ENCODE results near the gene FBXO17. TPM values are rescaled to one million over a fixed set of nuclear protein-coding genes. Genes with fewer than 3 reads are reported as not detected.
A peak's percentile ranks its signal among the peaks of the same experiment; 100 is the strongest.

The FBXO17 gene
- total RNA-seq, 2 experiments from 2014 or later: not detected

DNA sequence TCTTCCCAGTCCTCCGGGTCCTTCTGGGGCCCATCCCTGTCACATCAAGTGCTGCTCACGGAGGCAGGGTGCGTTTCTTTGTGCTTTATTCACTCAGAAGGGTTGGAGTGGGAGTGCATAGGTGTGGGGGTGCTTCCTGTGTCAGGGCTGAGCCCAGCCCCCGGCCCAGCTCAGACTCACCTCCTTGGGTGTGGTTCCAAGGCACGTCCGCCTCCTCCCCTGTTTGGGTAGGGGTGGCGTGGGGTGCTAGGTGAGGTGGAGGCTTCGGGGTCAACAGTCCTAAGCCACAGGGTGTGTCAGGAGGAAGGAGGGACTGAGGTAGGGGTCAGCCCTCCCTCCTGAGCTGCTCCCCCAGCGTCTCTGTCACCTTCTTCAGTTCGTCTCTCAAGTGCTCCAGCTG, 66.6 kb downstream of the FBXO17 start:
- no peaks in the 10 kb centered on the region for H3K27me3 Mint-ChIP-seq
- no peak overlapping the region for H3K27ac Mint-ChIP-seq
- CTCF ChIA-PET: no interaction called here
- H3K4me3 Mint-ChIP-seq: no peak overlapping the region
- DNase-seq: no peak
- POLR2A ChIA-PET: no interaction called here
- peaks cover 33% of the 10 kb centered on the region for H3K36me3 Mint-ChIP-seq
- no peaks in the 10 kb centered on the region for H3K9me3 Mint-ChIP-seq
- intact Hi-C loops (cut with micrococcal nuclease): no loop called here
- peaks cover 12% of the 10 kb centered on the region for H3K4me1 Mint-ChIP-seq (ENCODE audit: low read depth)

DNA sequence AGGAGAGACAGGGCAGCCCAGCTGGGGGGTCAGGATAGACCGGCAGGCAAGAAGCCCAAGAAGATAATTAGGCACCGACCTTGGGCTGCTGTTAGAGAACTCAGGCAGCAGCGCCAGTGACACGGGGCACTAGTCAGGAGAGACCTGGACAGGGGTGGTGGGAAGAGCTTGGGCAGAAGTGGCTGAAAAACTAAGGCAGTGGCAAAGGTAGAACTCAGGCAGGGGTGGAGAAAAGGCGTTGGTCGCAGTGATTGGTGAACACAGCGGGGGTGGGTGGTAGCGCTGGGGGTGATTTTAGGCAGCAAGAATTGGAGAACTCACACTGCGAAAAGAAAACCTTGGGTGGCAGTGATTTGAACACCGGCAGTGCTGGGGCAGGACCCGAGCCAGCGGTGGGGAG, 67.9 kb downstream of the FBXO17 start:
- intact Hi-C loops (cut with micrococcal nuclease): no loop called here
- Mint-ChIP-seq H3K27ac (no peak overlapping the region), H3K4me1 (ENCODE audit: low read depth) (peaks cover 12% of the 10 kb centered on the region), H3K9me3 (no peaks in the 10 kb centered on the region), H3K4me3 (no peak overlapping the region), H3K36me3 (peaks cover 36% of the 10 kb centered on the region), H3K27me3 (no peaks in the 10 kb centered on the region)
- no peak for DNase-seq
- ChIA-PET POLR2A (no interaction called here), CTCF (interaction anchor here (1.0 to 1.4 kb wide), 2 partner anchors 11 to 23 kb away, joined by 4 read pairs; partner anchors contain the start of genes MRPS12 and SARS2)

DNA sequence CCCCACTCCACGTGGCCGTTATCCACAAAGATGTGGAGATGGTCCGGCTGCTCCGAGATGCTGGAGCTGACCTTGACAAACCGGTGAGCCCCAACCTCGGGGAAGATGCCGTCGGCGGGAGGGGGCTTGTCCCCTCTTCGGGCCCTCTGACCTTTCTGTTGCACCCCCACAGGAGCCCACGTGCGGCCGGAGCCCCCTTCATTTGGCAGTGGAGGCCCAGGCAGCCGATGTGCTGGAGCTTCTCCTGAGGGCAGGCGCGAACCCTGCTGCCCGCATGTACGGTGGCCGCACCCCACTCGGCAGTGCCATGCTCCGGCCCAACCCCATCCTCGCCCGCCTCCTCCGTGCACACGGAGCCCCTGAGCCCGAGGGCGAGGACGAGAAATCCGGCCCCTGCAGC, 68.3 kb downstream of the FBXO17 start:
- POLR2A ChIA-PET: interaction anchor here (1.0 kb wide), 1 partner anchor 23 kb away, joined by 3 read pairs; the partner anchor contains the start of genes MRPS12 and SARS2
- no peak overlapping the region for H3K27ac Mint-ChIP-seq
- H3K4me3 Mint-ChIP-seq: no peak overlapping the region
- CTCF ChIA-PET: interaction anchor here (1.0 to 1.4 kb wide), 2 partner anchors 12 to 23 kb away, joined by 4 read pairs; partner anchors contain the start of genes MRPS12 and SARS2
- H3K27me3 Mint-ChIP-seq: no peaks in the 10 kb centered on the region
- H3K36me3 Mint-ChIP-seq: peaks cover 36% of the 10 kb centered on the region
- DNase-seq: no peak
- no peaks in the 10 kb centered on the region for H3K9me3 Mint-ChIP-seq
- intact Hi-C loops (cut with micrococcal nuclease): no loop called here
- peaks cover 9% of the 10 kb centered on the region for H3K4me1 Mint-ChIP-seq (ENCODE audit: low read depth)

DNA sequence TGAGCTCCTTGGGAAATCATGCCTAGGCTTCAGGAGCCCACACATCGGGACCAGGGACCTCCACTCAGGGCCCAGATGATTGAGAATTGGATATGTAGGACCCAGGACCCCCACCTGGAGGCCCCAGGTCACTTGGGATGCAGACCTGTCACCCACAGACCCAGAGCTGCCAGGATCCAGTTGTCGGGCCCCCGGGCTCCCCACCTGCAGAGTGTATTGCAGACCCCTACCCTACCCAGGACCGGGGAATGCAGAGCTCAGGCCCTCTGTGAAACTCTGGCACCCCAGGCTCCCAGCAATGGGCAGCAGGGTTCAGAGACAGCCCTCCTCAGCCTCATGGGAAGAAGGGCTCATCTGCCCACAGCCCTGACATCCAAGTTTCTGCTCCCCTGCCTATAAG, 69.9 kb downstream of the FBXO17 start:
- Mint-ChIP-seq H3K27ac (no peak overlapping the region), H3K36me3 (peaks cover 40% of the 10 kb centered on the region), H3K4me3 (no peak overlapping the region), H3K27me3 (no peaks in the 10 kb centered on the region), H3K4me1 (ENCODE audit: low read depth) (peaks cover 20% of the 10 kb centered on the region), H3K9me3 (no peaks in the 10 kb centered on the region)
- no peak for DNase-seq
- intact Hi-C loops (cut with micrococcal nuclease): no loop called here
- ChIA-PET CTCF (interaction anchor here (1.2 kb wide), 1 partner anchor 18 kb away, joined by 6 read pairs; no protein-coding TSS in a partner anchor), POLR2A (interaction anchor here (0.7 kb wide), 1 partner anchor 136 kb away, joined by 3 read pairs; no protein-coding TSS in a partner anchor)

DNA sequence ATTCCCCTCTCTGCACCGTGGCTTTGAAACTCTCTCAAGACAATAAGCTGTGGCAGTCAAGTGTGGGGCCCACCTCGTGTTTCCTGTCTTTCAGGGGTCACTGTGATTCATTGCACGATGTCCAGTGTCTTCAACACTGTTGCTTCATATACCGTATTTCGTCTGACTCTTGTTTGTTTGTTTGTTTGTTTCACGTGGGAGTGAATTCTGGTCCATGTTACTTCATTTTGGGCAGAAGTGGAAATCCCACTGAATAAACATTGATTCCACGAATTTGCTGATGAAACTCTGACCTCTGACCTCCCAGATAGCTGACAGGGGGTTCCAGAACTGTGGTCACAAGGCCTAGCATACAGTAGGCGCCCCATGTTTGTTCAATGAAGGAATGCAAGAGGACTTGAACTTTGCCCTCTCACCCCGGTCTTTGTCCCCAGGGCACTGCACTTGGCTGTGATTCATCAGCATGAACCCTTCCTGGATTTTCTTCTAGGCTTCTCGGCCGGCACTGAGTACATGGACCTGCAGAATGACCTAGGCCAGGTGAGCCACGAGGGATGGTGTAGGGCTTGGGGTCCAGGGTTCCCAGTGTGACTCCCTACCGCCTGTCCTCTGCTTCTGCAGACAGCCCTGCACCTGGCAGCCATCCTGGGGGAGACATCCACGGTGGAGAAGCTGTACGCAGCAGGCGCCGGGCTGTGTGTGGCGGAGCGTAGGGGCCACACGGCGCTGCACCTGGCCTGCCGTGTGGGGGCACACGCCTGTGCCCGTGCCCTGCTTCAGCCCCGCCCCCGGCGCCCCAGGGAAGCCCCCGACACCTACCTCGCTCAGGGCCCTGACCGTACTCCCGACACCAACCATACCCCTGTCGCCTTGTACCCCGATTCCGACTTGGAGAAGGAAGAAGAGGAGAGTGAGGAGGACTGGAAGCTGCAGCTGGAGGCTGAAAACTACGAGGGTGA, 70.7 kb downstream of the FBXO17 start:
- H3K4me3 Mint-ChIP-seq: no peak overlapping the region
- CTCF ChIA-PET: interaction anchor here (1.2 kb wide), 1 partner anchor 18 kb away, joined by 6 read pairs; no protein-coding TSS in a partner anchor
- H3K9me3 Mint-ChIP-seq: no peaks in the 10 kb centered on the region
- H3K27me3 Mint-ChIP-seq: no peaks in the 10 kb centered on the region
- intact Hi-C loops (cut with micrococcal nuclease): no loop called here
- H3K4me1 Mint-ChIP-seq (ENCODE audit: low read depth): peaks cover 20% of the 10 kb centered on the region
- POLR2A ChIA-PET: no interaction called here
- H3K27ac Mint-ChIP-seq: peak overlapping the region; percentile 49
- peaks cover 40% of the 10 kb centered on the region for H3K36me3 Mint-ChIP-seq
- DNase-seq: no peak

DNA sequence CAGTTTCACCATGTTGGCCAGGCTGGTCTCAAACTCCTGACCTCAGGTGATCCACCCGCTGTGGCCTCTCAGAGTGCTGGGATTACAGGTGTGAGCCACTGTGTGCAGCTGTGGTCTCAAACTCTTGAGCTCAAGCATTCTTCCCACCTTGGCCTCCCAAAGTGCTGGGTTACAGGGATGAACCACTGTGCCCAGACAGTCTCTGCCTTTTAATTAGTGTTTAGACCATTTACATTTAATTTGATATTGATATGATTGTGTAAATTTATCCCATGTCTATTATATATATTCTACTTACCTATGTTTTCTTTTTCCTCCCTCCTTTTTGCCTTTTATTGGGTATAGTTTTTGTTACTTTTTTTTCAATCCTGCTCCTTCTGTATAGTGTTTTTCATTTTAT, 73.9 kb downstream of the FBXO17 start:
- Mint-ChIP-seq H3K4me3 (peak overlapping the region; percentile 35), H3K4me1 (ENCODE audit: low read depth) (peaks cover 33% of the 10 kb centered on the region), H3K36me3 (peaks cover 20% of the 10 kb centered on the region), H3K27ac (no peak overlapping the region), H3K9me3 (no peaks in the 10 kb centered on the region), H3K27me3 (no peaks in the 10 kb centered on the region)
- POLR2A ChIA-PET: no interaction called here
- CTCF ChIA-PET: interaction anchor here (2.0 to 3.9 kb wide), 3 partner anchors 14 to 499 kb away, joined by 9 to 56 read pairs (median 30); partner anchors contain the start of genes FAM98C, MRPS12 and SARS2
- no peak for DNase-seq
- intact Hi-C loops (cut with micrococcal nuclease): no loop called here

DNA sequence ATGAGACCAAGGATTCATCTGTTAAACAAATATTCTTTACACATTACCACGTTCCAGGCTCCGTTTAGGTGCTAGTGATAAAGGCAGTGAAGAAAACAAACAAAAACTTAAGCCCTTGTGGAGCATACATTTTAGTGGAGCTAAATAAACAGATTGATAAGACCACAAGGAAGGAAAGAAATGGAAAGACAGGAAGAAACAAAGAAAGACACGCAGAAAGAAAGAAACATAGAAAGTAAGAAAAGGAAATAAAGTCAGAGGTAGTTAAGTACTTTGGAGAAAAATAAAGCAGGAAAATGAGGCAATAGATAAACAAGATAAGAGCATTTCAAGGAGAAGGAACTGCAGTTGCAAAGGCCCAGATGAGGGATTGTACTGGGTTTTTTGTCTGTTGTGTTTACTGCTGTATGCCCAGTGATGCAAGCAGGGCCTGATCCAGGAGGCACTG, 74.8 kb downstream of the FBXO17 start:
- H3K4me1 Mint-ChIP-seq (ENCODE audit: low read depth): peaks cover 33% of the 10 kb centered on the region
- H3K4me3 Mint-ChIP-seq: peak overlapping the region; percentile 95
- POLR2A ChIA-PET: interaction anchor here (0.6 to 1.6 kb wide), 9 partner anchors 13 to 241 kb away, joined by 3 to 6 read pairs (median 3); partner anchors contain the start of genes MRPS12, RINL and SARS2
- H3K27ac Mint-ChIP-seq: no peak overlapping the region
- peaks cover 17% of the 10 kb centered on the region for H3K36me3 Mint-ChIP-seq
- H3K27me3 Mint-ChIP-seq: no peaks in the 10 kb centered on the region
- intact Hi-C loops (cut with micrococcal nuclease): no loop called here
- no peak for DNase-seq
- no peaks in the 10 kb centered on the region for H3K9me3 Mint-ChIP-seq
- CTCF ChIA-PET: interaction anchor here (0.9 to 3.9 kb wide), 8 partner anchors 13 to 573 kb away, joined by 3 to 56 read pairs (median 8); partner anchors contain the start of genes FAM98C, MRPS12 and SARS2

DNA sequence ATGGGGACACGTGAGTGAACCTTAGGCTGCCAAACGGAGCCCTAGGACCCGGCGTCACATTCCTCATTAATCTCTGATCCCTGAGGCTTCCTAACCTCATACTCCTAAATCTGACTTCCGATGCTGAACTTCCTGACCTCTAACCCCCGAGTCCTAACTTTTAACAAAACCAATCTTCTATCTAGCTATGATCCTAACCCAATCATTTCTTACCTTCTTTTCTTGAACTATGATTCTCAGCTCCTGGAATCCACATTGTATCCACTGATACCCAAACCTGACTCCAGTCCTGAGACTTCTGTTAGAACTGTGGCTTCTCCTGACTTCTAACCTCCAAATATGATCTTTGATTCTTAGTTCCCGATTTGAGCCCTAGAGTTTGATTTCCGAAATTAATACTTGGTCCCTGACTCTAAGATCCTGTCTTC, 75.3 kb downstream of the FBXO17 start:
- Mint-ChIP-seq H3K36me3 (peaks cover 15% of the 10 kb centered on the region), H3K27ac (peak overlapping the region; percentile 87), H3K27me3 (no peaks in the 10 kb centered on the region), H3K4me1 (ENCODE audit: low read depth) (peaks cover 33% of the 10 kb centered on the region), H3K4me3 (peak overlapping the region; percentile 95), H3K9me3 (no peaks in the 10 kb centered on the region)
- intact Hi-C loops (cut with micrococcal nuclease): no loop called here
- CTCF ChIA-PET: interaction anchor here (0.7 to 3.9 kb wide), 9 partner anchors 13 to 574 kb away, joined by 3 to 56 read pairs (median 7); partner anchors contain the start of genes FAM98C, MRPS12 and SARS2
- DNase-seq: no peak
- POLR2A ChIA-PET: interaction anchor here (0.8 to 1.6 kb wide), 9 partner anchors 14 to 241 kb away, joined by 3 to 6 read pairs (median 3); partner anchors contain the start of genes MRPS12, RINL and SARS2

DNA sequence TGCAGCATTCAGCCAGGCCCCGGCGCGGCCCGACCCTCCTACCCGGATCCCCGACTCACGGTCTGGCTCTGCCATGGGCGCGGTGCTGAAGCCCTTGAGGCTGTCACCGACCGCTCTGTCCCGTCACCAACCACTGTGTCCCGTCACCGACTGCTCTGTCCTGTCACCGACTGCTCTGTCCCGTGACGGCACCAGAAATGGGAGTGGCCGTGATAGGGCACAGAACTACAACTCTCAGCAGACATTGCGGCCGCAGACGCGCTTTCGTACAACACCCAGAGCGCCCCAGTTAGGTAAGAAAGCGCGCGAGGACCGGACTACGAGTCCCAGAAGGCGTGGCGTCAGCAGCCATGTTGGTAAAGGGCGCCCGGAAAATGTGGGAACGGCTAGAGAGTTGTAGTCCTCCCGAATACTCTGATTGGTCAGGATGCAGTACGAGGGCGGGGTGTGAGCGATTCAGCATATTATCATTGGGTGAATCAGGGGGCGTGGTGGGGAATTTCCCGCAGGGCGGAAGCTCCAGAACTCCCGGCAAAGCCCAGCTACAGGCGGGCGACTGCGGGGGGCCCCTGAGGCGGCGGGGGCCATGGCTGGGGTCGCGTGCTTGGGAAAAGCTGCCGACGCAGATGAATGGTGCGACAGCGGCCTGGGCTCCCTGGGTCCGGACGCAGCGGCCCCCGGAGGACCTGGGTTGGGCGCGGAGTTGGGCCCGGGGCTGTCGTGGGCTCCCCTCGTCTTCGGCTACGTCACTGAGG, 75.9 kb downstream of the FBXO17 start, which contains the start of the genes NFKBIB and SIRT2:
NFKBIB (plus strand) TSS at position 523 of the 755 bp plus-strand sequence; CDS start at position 587, 64 bp downstream.
SIRT2 (minus strand) TSS at position 172 of the 755 bp plus-strand sequence; CDS start at position 75, 97 bp downstream.
- Mint-ChIP-seq H3K36me3 (peaks cover 13% of the 10 kb centered on the region), H3K9me3 (no peaks in the 10 kb centered on the region), H3K27ac (peak within 1 kb of the TSS; percentile 87), H3K4me1 (ENCODE audit: low read depth) (peaks cover 33% of the 10 kb centered on the region), H3K27me3 (no peaks in the 10 kb centered on the region), H3K4me3 (peak within 1 kb of the TSS; percentile 95)
- DNase-seq: peak; percentile 100
- POLR2A ChIA-PET: interaction anchor here (0.9 to 1.6 kb wide), 7 partner anchors 14 to 240 kb away, joined by 3 to 6 read pairs (median 4); partner anchors contain the start of genes MRPS12, RINL and SARS2
- intact Hi-C loops (cut with micrococcal nuclease): loop anchor here (1.0 to 2.0 kb wide), 3 partner anchors 31 to 69 kb away; partner anchors contain the start of genes ECH1, MRPS12 and SARS2
- CTCF ChIA-PET: interaction anchor here (0.7 to 3.9 kb wide), 8 partner anchors 12 to 574 kb away, joined by 3 to 56 read pairs (median 6); partner anchors contain the start of genes FAM98C, MRPS12 and SARS2

DNA sequence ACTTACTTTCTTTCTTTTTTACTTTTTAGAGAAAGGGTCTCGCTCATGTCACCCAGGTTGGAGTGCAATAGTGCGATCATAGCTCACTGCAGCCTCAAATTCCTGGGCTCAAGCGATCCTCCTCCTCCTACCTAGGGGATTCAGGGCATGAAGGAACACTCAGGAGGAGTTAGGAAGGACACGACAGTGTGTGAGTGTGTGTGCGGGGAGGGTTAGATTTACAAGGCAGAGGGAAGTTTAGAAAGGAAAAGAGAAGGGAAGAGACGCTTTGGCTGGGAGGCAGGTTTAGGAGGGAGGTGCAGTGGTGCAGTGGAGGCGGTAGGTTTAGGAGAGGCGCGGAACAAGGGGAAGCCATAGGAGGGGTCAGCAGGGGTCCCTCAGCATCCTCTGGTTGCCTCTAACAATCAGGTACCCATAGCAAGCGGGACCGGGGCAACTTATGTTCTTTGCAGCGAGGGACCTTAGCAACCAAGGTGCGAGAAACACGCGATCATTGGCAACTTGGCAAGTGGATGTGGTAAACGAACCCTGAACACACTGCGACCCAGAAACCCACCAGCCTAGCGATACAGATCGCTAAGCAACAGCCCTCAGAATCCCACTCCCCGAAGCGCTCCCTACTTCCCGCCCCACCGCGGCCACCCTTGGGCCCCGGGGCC, 76.6 kb downstream of the FBXO17 start:
- Mint-ChIP-seq H3K4me3 (peak overlapping the region; percentile 95), H3K9me3 (no peaks in the 10 kb centered on the region), H3K27me3 (no peaks in the 10 kb centered on the region), H3K27ac (peak overlapping the region; percentile 87), H3K36me3 (peaks cover 6% of the 10 kb centered on the region), H3K4me1 (ENCODE audit: low read depth) (peaks cover 30% of the 10 kb centered on the region)
- no peak for DNase-seq
- CTCF ChIA-PET: interaction anchor here (0.7 to 2.5 kb wide), 2 partner anchors 11 to 31 kb away, joined by 3 to 12 read pairs; partner anchors contain the start of genes MRPS12 and SARS2
- intact Hi-C loops (cut with micrococcal nuclease): loop anchor here (1.0 to 2.0 kb wide), 3 partner anchors 31 to 68 kb away; partner anchors contain the start of genes ECH1, MRPS12 and SARS2
- POLR2A ChIA-PET: no interaction called here
